ENCODE results near the gene NPFFR1. TPM values are rescaled to one million over a fixed set of nuclear protein-coding genes. Genes with fewer than 3 reads are reported as not detected.
"Not testable (repeated sequence)": the region's sequence is repeated elsewhere in the genome, so short reads cannot be mapped to it uniquely, and the experiment has no call there.

Gene NPFFR1
- total RNA-seq, 1 experiment from 2014 or later, result 4.4 TPM

DNA sequence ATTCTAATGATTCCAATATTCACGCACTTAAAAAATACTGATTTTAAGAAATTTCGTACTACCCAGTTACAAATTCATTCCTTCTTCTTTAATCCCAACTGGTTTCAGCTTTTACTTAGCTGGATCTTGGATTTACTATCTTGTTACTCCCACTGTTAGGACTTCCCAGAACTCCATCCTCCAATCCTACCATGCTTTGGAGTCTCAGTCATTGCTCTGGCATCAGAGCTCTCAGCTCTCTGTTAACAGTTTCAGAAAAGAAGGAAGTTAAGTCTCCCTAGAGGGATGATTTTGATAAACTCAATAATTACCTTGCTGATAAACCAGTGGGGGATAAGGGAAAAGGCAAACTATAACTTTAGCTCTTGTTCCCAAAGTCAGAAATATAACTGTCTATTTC lies 60.1 kb downstream of the NPFFR1 start:
- no peak for DNase-seq (ENCODE audit: low spot score)

DNA sequence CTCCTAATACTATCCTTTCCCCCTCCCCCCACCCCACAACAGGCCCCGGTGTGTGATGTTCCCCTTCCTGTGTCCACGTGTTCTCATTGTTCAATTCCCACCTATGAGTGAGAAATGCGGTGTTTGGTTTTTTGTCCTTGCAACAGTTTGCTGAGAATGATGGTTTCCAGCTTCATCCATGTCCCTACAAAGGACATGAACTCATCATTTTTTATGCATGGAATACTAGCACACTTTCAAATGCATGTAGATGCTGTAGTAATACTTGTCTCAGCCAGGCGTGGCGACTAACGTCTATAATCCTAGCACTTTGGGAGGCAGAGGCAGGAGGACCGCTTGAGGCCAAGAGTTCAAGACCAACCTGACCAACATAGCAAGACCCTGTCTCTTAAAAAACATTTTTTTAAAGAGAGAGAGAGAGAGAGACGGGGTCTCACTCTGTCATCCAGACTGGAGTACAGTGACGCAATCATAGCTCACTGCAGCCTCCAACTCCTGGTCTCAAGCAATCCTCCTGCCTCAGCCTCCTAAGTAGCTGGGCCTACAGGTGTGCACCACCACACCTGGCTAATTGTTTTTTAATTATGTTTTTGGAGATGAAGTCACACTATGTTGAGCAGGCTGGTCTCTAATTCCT lies 60.9 kb downstream of the NPFFR1 start:
- not testable (repeated sequence) for DNase-seq (ENCODE audit: low spot score)

GRCh38 chr10:70222340-70222794 lies 61.4 kb downstream of the NPFFR1 start:
- peak; percentile 61 for DNase-seq (ENCODE audit: low spot score)

GRCh38 chr10:70221030-70221429 lies 62.8 kb downstream of the NPFFR1 start:
- DNase-seq (ENCODE audit: low spot score), result no peak

GRCh38 chr10:70212879-70213278 lies 70.9 kb downstream of the NPFFR1 start:
- no peak for DNase-seq (ENCODE audit: low spot score)

DNA sequence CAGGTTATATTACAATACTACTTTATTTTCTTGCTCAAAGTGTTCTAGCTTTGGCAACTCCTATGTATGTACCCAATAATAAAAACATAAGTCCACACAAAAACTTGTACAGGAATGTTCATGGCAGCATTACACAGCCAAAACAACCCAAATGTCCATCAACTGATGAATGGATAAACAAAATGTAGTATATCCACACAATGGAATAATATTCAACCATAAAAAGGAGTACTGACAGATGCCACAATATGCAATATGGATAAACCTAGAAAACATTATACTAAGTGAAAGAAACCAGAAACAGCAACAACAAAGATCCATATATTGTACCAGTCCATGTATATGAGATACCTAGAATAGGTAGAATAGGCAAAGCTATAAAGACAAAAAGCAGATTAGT lies 71.5 kb downstream of the NPFFR1 start:
- DNase-seq (ENCODE audit: low spot score), result no peak

- no peak for DNase-seq (ENCODE audit: low spot score)
Observed at GRCh38 chr10:70206762-70207161, 77.0 kb downstream of the NPFFR1 start.

- no peak for DNase-seq (ENCODE audit: low spot score)
Observed at GRCh38 chr10:70201105-70201504, 82.7 kb downstream of the NPFFR1 start.

DNA sequence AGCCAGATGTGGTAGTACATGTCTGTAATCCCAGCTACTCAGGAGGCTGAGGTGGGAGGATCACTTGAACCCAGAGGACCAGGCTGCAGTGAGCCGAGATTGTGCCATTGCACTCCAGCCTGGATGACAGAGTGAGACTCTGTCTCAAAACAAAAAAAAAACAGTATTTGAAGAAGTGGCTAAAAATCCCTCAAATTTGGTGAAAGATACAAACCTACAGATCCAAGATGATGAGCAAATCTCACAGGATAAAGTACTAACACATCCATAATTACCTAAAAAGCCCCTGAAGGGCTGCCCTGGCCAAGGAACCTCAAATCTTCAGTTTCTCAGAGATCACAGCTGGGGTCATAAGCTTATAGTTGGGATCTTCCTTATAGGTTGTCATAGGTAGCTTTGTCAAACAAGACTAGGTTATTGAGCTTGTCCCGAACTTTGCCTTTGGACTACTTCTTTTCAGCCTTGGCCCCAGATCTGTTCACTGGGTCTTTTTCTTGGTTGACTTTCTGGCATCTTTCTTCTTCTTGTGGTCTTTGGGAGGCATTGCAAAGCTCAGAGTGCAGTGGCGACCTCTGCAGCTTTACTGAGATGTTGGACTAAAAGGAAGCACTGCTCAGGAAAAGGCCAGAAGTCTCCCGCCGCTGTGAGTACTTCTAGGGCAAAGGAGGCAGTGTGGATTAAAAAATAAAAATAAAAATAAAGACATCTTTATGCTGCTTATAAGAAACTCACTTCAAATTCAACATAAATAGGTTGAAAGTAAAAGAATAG lies 84.9 kb downstream of the NPFFR1 start:
- no peak for DNase-seq (ENCODE audit: low spot score)

Small RNA genes within 50 kb of the gene (small RNA-seq; reads per million reads assigned to genes)
- not detected for gene RPS25P9

Other genes with a start within 250 kb of the NPFFR1 start
- not detected in 2 replicates for gene MACROH2A2, start 231.2 kb downstream of the NPFFR1 start, total RNA-seq (2014; rRNA removed; shearing (Covaris generic))
- 19.2 and 21.6 TPM in 2 replicates for gene AIFM2, start 151.2 kb downstream of the NPFFR1 start, total RNA-seq (2014; rRNA removed; shearing (Covaris generic))
- 28.2 and 32.2 TPM in 2 replicates for gene TYSND1, start 137.3 kb downstream of the NPFFR1 start, total RNA-seq (2014; rRNA removed; shearing (Covaris generic))
- gene SAR1A, start 113.5 kb downstream of the NPFFR1 start, total RNA-seq (2014; rRNA removed; shearing (Covaris generic)), result 38.2 and 39.2 TPM in 2 replicates
- gene PPA1, start 50.6 kb downstream of the NPFFR1 start, total RNA-seq (2014; rRNA removed; shearing (Covaris generic)), result 321 and 357 TPM in 2 replicates
- 36.0 and 40.7 TPM in 2 replicates for gene LRRC20, start 98.6 kb upstream of the NPFFR1 start, total RNA-seq (2014; rRNA removed; shearing (Covaris generic))
- gene EIF4EBP2, start 120.1 kb upstream of the NPFFR1 start, total RNA-seq (2014; rRNA removed; shearing (Covaris generic)), result 15.8 and 17.7 TPM in 2 replicates
- gene NODAL, start 157.7 kb upstream of the NPFFR1 start, total RNA-seq (2014; rRNA removed; shearing (Covaris generic)), result not detected in 2 replicates
- 23.9 and 25.5 TPM in 2 replicates for gene PALD1, start 194.8 kb upstream of the NPFFR1 start, total RNA-seq (2014; rRNA removed; shearing (Covaris generic))